ENCODE data around the gene CEACAM16.

CEACAM16 gene

DNA sequence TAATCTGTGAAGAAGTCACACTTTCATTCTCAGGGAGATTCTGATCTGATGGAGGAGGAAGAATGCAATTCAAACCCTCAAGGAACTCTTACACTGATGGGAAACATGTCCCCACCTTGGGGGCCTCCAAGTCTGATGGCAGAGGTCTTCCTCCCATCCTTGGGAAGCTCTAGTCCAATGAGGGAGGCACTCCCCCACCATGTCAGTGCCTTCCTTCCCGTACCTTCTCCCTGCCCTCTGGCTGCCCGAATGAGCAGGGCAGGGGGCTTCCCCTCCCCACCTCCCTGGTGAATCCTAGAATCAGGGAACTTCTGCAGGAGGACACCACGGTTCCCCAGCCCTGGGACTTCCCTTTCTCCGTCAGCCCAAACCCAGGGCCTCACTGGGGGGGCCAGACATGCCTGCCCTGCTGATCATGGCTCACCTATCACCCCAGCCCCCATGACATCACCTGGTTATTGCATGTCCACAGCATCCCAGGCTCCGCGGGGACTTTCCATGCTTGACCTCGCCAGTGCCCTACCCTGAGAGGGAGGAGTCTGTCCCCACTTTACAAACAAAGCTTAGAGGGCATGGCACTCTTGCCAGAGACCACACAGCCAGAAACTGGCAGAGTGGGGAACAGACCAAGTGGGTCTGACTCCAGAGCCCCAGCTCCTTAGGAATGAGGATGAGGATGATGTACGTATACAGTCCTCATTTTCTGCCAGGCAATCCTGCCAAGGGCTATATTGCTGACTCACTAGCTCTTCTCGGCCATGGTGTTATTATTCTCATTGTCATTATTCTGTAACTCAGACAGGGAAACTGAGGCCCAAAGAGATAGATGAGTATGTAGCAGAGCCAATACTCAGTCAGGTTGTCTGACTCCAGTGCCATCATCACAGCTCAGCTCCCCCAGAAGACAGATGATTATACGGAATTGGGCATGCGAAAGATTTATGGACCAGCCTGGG lies 39.9 kb downstream of the CEACAM16 start:
- no peak for DNase-seq (ENCODE audit: low read depth)
- TF ChIP-seq CTCF (IDR thresholded peaks at IDR 0.05; ENCODE audit: control insufficient read depth, insufficient read depth, low read depth, low read length, missing control alignments), result no peak
- H3K4me3 ChIP-seq (ENCODE audit: control insufficient read depth, low read depth, low read length), result no peak overlapping the region

DNA sequence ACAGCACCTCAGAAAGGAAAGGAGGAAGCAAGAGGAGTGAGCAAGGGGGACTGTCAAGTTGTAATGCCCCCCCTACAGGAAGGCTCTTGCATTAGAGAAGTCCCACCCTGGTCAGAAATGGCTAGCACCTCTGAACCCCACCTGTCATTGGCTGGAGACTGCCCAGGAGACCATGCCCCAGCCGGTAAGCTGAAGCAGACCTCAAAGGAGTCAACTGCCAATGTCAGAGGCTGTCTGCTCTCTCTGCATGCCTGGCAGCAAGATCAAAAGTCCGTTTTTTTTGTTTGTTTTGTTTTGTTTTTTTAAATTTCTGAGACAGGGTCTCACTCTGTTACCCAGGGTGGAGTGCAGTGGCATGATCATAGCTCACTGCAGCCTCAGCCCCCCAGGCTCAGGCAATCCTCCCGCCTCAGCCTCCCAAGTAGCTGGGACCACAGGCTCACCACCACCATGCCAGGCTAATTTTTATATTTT lies 41.4 kb downstream of the CEACAM16 start:
- DNase-seq (ENCODE audit: low read depth), result no peak
- H3K4me3 ChIP-seq (ENCODE audit: control insufficient read depth, low read depth, low read length), result no peak overlapping the region
- peak; percentile 17 for TF ChIP-seq CTCF (IDR thresholded peaks at IDR 0.05; ENCODE audit: control insufficient read depth, insufficient read depth, low read depth, low read length, missing control alignments)

- DNase-seq (ENCODE audit: low read depth), result no peak
- no peak for TF ChIP-seq CTCF (IDR thresholded peaks at IDR 0.05; ENCODE audit: control insufficient read depth, insufficient read depth, low read depth, low read length, missing control alignments)
- no peak overlapping the region for H3K4me3 ChIP-seq (ENCODE audit: control insufficient read depth, low read depth, low read length)
These were observed 42.3 kb downstream of the CEACAM16 start for GRCh38 chr19:44741258-44741731.

DNA sequence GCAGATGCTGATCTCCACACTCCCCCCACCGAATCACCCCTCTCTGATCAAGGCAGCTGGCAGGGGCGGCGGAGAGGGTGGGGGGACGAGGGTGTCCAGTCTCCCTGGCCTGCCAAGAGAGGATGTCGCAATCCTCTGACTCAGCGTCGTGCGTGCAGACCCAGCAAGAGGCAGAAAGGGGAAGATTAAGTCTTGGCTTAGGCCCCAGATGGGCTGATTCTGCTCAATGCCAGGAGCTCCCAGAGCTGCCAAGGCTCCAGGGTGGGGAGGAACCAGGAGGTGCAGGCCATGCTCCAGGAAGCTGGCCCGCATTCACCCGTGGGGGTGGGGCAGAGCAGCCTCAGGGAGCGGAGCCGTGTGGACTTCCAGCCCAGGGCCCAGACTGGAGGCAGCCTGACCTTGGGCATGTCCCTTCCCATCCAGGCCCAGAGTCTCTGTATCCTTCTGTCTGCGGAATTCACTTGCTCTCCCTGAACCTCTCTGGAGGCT lies 42.9 kb downstream of the CEACAM16 start:
- DNase-seq (ENCODE audit: low read depth), result peak; percentile 100
- H3K4me3 ChIP-seq (ENCODE audit: control insufficient read depth, low read depth, low read length), result no peak overlapping the region
- TF ChIP-seq CTCF (IDR thresholded peaks at IDR 0.05; ENCODE audit: control insufficient read depth, insufficient read depth, low read depth, low read length, missing control alignments), result no peak

- DNase-seq (ENCODE audit: low read depth), result no peak
- TF ChIP-seq CTCF (IDR thresholded peaks at IDR 0.05; ENCODE audit: control insufficient read depth, insufficient read depth, low read depth, low read length, missing control alignments), result no peak
- no peak overlapping the region for H3K4me3 ChIP-seq (ENCODE audit: control insufficient read depth, low read depth, low read length)
These were observed 43.5 kb downstream of the CEACAM16 start for GRCh38 chr19:44742330-44743061.

- no peak for TF ChIP-seq CTCF (IDR thresholded peaks at IDR 0.05; ENCODE audit: control insufficient read depth, insufficient read depth, low read depth, low read length, missing control alignments)
- no peak for DNase-seq (ENCODE audit: low read depth)
- no peak overlapping the region for H3K4me3 ChIP-seq (ENCODE audit: control insufficient read depth, low read depth, low read length)
These were observed 46.0 kb downstream of the CEACAM16 start for GRCh38 chr19:44744871-44745332.
